HG03066 (cell line): Measurements from ENCODE around the gene HGS.

Experiments
- ATAC-seq: cut with Tn5 transposase; IDR thresholded peaks from one replicate; pipeline ENCODE4 v1.9.1; 2021; ENCODE audit warnings: low read depth; ENCODE audit not compliant: unreplicated experiment

HGS gene

GRCh38 chr17:81740395-81740961 lies 56.7 kb downstream of the HGS start:
- ATAC-seq: no peak

GRCh38 chr17:81741049-81741593 lies 57.3 kb downstream of the HGS start:
- no peak for ATAC-seq

GRCh38 chr17:81741594-81742452 lies 58.0 kb downstream of the HGS start:
- no peak for ATAC-seq
